C4-2B (cell line): ENCODE results near the gene PCSK6.

Experiments used
- H3K27ac ChIP-seq: fragments of 450-650 bp; 2 replicates; pipeline ENCODE4 v1.5.1; 2017
- CTCF ChIP-seq: fragments of 450-650 bp; conservative IDR thresholded peaks from 2 replicates; pipeline ENCODE4 v1.5.1; 2017; ENCODE audit warnings: mild to moderate bottlenecking
- ZFX ChIP-seq: fragments of 450-650 bp; IDR thresholded peaks from 2 replicates; pipeline ENCODE4 v1.6.1; 2017

The PCSK6 gene

GRCh38 chr15:101511717-101512116 lies 22.2 kb upstream of the PCSK6 start:
- TF ChIP-seq CTCF: no peak
- TF ChIP-seq ZFX: no peak
- no peak overlapping the region for H3K27ac ChIP-seq

GRCh38 chr15:101510212-101511197 lies 21.0 kb upstream of the PCSK6 start:
- TF ChIP-seq CTCF (no peak), ZFX (no peak)
- H3K27ac ChIP-seq: no peak overlapping the region

GRCh38 chr15:101509279-101509678 lies 19.8 kb upstream of the PCSK6 start:
- no peak overlapping the region for H3K27ac ChIP-seq
- no peak for TF ChIP-seq ZFX
- no peak for TF ChIP-seq CTCF

- TF ChIP-seq CTCF (no peak), ZFX (no peak)
- H3K27ac ChIP-seq: no peak overlapping the region
These were observed 17.0 kb upstream of the PCSK6 start for GRCh38 chr15:101506491-101506890.

GRCh38 chr15:101505610-101506337 lies 16.3 kb upstream of the PCSK6 start:
- TF ChIP-seq ZFX: no peak
- no peak for TF ChIP-seq CTCF

GRCh38 chr15:101504866-101505609 lies 15.5 kb upstream of the PCSK6 start:
- H3K27ac ChIP-seq: no peak overlapping the region
- TF ChIP-seq CTCF: no peak
- no peak for TF ChIP-seq ZFX

More at GRCh38 chr15:101505610-101506337, 16.3 kb upstream of the PCSK6 start:
- H3K27ac ChIP-seq: no peak overlapping the region
